NT2/D1 (cell line): Measurements from ENCODE around the gene CLDN12.
"Not testable (repeated sequence)": the region's sequence is repeated elsewhere in the genome, so short reads cannot be mapped to it uniquely, and the experiment has no call there.

ENCODE experiments used
- SUZ12 ChIP-seq: IDR thresholded peaks from 2 replicates; pipeline ENCODE4 v1.6.1; 2011; ENCODE audit not compliant: insufficient read length, insufficient read depth; ENCODE audit errors: extremely low read depth
- YY1 ChIP-seq: IDR thresholded peaks from 2 replicates; pipeline ENCODE4 v1.6.1; 2011; ENCODE audit not compliant: insufficient read length, insufficient read depth

DNA sequence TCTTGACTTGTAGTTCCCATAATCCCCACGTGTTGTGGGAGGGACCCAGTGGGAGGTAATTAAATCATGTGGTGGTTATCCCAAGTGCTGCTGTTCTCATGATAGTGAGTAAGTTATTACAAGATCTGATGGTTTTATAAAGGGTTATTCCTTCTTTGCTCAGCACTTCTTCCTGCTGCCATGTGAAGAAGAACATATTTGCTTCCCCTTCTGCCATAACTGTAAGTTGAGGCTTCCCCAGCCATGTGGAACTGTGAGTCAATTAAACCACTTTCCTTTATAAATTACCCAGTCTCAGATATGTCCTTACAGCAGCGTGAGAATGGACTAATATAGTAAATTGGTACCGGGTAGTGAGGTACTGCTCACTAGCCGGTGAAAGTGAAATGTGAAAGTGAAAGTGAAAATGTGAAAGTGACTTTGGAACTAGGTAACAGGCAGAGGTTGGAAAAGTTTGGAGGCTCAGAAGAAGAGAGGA lies 59.9 kb downstream of the CLDN12 start:
- not testable (repeated sequence) for TF ChIP-seq YY1, SUZ12
